GM18858 (cell line): Measurements from ENCODE around the gene GDF2.

Experiments used
- ATAC-seq: cut with Tn5 transposase; IDR thresholded peaks from one replicate; pipeline ENCODE4 v1.9.1; 2021; ENCODE audit not compliant: unreplicated experiment

GDF2 gene

DNA sequence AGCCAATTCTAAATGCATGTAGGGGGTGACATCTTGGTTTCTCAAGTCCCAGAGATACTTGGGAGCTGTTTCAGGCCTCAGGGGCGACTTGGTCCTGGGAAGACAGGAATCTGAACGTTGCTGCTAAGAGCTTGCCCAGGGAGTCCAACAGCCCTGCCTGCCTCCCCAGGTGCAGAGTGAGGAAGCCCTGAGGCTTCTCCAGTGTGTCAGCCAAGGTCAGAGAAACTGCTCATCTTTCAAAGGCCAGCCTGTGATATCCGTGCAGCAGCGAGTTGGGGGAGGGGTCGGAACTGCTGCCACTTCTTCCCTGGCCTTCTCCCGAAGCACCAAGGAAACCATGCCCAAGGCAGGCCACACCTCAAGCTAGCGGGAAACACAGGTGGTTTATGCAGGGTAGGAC is 9.7 kb downstream of the GDF2 start:
- no peak for ATAC-seq

DNA sequence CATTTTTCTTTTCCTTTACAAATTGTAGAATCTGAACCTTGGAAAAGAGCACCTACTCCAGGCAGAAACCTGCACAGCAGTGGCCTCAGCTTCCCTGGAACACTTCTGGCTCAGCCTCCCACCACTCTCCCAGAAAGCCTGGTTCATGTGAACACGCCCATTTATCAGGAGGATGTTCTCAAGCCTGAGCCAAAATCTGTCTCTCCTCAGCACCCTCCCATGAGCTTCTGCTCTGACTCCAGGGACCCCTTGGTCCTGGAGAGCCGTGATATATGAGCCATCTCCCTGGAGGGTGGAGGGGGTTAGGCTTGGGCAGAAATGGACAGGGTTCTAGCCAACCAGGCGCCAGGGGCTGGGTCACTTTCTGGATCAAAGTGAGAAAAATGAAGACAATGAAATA is 10.1 kb downstream of the GDF2 start:
- no peak for ATAC-seq

DNA sequence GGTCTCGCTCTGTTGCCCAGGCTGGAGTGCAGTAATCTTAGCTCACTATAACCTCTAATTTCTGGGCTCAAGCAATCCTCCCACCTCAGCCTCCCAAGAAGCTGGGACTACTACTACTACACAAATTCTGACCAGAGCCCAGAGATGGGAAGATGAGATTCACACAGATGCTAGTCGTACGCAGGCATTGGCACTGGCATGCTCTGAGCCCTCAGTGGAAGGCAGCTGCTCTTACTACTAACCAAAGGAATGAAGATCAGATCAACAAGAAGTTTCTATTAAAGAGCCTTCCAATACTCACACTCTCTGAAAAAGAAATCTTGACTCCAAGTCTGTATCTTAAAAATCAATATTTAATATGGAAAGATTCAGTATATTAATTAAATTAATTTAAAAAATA is 10.7 kb downstream of the GDF2 start:
- no peak for ATAC-seq

DNA sequence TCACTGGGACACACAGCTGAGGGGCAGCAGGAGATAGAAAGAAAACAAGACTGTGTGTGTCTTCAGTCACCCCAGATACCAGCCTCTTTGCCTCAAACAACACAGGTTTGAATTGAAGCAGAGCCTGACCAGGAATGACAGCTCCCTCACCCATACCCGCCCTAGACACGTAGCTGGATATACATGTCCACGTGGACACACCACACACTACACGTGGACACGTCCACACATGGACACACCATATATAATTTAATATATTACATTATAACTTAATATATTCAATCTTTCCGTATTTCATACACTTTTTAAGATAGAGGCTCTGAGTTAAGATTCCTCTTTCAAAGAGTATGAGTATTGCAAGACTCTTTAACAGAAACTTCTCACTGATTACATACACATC is 11.3 kb downstream of the GDF2 start:
- no peak for ATAC-seq

DNA sequence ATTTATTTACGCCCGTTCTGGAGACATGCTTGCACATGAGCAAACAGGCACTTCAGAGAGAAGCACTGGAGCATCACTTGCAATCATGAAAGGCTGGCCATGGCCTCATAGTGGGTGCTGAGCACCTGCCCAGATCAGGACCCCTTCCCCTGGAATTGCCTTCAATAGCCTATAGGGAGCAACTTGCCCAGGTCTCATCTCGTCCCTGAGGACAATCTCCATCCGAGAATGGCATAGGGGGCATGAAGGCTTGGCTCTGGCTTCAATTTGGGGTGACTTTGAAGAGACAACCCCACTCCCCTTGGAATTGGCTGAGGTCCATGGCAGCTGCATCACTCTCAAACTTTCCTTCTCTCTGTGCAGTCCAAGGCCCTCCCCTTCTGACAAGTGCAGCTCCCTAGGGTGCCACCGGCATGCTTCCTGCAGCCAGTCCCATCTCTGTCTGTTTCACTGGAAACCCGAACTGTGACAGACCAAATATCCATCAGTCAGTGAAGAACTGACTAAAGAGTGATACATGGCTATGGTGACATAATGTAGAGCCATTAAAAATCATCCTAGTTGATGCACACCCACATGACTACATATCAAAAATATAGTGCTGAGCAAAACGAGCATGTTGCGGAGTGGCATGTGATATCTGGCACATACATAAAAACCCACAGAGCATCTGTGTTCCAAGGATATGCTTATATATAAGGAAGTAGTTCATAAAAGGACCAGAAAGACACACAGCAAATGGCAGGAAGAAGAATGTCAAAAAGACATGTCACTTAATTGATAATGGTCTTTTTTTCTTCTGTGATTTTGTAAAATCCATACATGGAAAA is 12.4 kb downstream of the GDF2 start:
- ATAC-seq: no peak

DNA sequence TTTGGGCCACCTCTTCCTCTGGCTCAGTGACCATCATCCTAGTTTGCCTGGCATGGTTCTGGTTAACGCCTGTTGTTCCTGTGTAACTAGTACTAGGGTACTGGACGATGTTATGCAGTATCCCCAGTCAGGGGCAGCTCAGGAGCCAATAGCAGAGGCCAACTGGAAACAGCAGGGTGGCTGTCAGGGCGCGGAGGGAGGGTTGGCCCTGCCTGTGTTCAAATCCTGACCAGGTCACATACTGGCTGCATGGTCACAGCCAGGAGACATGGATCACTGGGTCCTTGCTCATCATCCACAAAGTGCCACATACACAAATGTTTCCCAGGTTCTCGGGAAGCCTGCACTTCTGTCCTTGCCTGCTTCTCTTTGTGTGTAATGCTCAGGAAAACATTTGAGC is 13.7 kb downstream of the GDF2 start:
- no peak for ATAC-seq

DNA sequence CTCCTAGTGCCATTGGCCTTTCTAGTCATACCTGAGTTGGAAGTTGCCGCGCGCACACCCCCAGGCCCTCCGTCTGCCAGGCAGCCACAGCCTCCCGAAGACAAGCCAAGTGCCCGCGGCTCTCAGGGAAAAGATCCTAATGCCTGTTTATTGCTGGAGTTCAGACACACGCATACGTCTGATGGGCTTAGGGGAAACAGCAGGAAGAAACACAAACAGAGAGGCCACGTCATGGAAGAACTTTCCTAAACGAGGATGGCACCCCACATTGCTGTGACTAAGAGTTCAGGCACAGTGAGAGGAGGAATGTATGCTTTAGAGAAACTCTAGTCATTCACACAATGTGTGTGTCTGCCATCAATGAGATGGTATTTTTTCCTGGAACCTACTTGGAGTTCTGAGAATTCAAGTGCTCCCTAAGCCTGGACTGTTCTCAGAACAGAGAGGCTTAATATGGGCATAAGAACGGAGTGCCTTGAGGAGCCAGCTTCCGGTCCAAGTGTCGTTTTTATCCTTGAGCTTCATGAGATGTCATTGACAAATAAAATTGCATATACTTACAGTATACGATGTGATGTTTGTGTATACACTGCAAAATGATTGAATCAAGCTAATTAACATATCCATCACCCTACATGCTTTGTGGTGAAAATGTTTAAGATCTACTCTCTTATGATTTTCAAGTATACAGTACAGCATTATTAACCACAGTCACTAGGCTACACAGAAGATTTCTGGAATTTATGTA is 14.3 kb downstream of the GDF2 start:
- ATAC-seq: no peak

DNA sequence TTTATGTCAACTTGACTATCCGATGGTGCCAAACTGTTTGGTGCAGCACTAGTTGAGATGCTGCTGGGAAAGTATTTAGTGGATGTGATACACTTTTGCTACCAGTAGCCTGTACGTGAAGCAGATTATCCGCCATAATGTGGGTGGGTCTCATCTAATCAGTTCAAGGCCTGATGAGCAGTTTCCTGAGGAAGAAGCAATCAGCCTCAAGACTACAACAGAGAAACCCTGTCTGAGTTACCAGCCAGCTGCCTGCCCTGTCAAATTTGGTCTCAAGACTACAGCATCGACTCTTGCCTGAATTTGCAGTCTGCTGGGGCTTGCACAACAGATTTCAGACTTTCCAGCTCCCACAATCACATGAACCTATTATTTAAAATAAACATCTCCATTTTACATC is 15.1 kb downstream of the GDF2 start:
- ATAC-seq: no peak

DNA sequence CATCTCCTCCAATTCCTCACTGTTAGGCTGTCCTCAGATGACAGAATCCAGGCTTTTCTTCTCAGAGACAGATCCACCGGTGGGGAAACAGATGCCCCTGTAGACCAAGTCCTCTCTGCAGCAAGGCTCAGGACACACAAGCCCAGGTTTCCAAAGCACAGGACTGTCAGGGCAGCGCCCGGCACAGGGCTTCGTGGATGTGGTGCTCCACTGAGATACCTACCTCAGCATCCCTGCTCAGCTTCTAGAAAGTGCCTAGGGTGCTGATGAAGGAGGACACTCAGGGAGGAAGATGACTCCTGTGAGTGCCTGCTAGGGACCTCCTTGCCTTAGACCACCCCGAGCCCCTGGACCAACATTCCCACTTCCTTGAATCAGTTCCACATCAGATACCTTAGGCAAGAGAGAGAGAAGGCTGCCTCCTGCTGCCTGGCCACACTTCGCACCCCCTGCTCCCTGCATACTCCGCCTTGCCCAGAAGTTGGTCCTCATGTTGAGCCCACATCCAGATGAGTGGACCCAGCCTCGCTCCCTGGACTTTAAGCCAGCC is 17.0 kb downstream of the GDF2 start:
- no peak for ATAC-seq

DNA sequence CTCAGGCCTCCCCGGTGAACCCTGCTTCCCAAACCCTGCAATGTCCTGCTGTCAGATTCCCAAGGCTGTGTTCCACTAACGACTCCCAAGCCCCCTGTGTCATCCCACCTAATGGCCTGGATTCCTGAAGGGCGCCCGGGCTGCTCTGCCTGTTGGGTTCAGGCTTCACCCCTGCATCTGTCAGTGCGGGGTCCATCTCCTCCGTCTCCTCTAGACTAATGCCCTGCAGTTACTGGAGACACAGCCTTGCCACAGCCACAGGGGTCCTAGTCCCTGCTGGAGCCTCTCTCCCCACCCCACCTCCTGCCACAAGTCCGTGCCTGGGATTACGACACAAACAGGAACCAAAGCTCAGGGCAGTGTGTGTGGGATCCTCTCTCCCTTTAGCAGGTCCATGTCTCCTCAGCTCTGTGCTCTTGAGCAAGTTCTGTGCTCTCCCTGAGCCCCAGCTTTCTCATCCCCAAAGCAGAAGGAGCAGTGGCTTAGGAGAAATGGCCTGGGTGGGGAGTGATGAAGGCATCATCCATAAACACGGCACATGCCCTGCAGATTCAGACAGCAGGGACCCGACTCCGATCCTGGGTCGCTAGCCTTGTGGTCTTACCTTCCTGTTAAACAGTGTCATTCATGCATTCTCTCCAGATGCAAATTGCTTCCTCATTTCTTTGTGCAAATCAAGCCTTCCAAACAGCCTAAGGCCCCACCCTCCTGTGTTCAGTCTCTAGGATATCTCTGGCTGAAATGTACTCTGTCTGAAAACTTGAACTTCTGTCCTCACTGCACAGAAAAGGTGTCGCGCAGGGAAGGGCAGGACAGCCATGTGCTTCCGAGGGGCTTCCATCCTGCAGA is 17.7 kb downstream of the GDF2 start:
- no peak for ATAC-seq

DNA sequence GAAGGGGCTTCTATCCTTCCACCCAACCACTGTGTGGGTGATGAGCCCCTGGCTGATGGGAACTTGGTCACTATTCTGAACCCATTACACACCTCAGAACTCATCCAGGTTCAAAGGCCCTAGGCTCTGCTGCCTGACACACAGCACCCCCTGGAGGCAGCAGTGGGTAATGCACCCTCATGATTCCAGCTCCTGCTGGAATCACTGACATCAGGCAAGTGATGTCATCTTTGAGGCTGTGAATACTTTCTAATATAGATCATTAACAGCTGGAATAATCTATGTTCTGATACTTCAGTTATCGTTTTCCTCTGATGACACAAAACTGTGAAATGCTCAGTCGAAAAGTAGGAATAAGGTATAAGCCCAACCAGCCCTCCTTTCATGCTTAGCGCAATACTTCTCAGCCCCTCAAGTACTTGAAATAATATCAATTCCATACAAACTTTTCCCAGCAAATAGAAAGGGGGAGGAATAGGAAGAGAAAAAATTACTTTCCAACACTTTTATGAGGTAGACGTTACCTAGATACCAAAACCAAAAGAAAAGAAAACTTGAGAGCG is 18.4 kb downstream of the GDF2 start:
- ATAC-seq: no peak

DNA sequence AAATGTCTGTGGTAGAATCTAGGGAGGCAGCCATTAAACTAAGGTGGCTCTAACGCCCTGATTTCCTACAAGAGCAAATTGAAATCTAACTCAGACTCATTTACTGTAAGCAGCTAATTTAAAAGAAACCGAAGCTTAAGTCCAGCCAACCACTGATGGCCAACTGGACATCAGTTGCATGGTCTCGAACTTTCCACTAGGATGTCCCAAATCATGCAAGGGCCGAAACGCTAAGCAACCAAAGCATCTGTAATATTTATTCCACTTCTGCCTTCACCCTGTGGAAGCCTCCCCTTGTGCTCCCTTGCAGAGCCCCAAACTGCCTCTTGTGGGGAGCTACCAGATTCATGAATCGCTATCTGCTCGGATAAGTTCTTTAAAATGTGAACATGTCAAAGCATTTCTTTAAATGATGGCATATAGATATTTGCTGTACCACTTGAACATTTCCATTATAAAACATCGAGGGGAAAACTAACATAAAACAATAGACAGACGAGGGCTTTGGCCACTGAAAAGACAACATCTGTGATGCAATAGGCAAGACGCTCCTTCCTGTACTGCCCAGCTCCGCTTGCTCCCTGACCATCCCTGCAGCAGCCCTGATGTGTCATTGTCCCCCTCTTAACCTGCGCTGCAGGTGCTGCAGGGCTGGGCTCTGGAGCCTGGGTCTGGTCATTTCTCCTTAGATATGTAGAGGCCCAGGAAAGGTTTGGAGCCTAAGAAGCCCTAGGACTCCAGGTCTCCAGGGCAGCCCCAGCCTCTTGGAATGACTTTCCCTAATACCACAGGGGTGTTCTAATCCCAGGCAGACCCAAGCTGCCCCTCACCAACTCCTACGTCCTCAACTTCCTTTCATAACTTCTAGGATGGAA is 23.0 kb downstream of the GDF2 start:
- ATAC-seq: no peak

DNA sequence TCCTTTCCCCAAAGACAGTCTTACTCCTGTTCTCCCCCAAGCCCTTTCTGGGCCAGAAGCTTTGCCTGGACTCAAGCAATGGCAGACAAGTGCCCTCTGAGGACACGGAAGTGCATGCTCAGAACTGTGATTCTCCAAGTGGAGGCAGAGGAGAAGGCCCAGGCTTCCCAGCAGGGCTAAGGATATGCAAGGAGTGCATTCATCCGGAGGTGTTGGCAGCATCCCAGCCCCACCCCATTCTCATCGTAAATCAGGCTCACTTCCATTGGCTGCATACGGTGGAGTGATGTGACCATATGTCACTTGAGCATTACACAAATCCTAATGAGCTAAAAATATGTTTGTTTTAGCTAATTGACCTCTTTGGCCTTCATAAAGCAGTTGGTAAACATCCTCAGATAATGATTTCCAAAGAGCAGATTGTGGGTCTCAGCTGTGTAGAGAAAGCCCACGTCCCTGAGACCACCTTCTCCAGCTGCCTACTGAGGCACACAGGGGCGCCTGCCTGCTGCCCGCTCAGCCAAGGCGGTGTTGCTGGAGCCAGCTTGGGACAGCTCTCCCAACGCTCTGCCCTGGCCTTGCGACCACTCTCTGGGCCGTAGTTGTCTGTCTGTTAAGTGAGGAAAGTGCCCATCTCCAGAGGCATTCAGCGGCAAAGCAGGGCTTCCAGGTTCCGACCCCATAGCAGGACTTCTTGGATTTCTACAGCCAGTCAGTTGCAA is 24.5 kb downstream of the GDF2 start:
- no peak for ATAC-seq

DNA sequence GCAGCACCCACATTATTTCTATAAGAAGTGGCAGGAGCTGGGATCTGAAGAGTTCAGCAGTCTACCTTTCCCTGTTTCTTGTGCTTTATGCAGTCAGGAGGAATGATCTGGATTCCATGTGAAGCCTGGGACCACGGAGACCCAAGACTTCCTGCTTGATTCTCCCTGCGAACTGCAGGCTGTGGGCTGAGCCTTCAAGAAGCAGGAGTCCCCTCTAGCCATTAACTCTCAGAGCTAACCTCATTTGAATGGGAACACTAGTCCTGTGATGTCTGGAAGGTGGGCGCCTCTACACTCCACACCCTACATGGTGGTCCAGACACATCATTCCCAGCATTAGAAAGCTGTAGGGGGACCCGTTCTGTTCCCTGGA is 25.0 kb downstream of the GDF2 start:
- ATAC-seq: no peak

DNA sequence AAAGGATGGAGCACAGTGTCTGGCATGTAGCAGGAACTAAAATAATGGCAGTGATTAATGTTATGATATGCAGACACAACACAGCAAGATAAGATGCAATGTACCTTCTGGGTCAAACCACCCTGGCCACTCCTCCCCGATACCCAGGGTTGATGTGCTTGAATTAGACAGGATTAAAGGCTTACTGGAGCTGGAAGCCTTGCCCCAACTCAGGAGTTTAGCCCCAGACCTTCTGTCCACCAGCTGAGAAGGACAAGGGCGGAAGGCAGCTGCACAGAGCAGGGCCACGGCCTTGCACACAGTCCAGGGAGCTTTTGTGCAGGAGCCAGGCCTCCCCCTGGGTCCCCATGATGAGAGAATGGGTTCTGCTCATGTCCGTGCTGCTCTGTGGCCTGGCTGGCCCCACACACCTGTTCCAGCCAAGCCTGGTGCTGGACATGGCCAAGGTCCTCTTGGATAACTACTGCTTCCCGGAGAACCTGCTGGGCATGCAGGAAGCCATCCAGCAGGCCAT is 25.9 kb downstream of the GDF2 start, which contains the start of gene RBP3:
TSS of gene RBP3 (plus strand) at position 226 of the 514 bp plus-strand sequence. CDS start at position 348, 122 bp downstream.
- no peak for ATAC-seq

DNA sequence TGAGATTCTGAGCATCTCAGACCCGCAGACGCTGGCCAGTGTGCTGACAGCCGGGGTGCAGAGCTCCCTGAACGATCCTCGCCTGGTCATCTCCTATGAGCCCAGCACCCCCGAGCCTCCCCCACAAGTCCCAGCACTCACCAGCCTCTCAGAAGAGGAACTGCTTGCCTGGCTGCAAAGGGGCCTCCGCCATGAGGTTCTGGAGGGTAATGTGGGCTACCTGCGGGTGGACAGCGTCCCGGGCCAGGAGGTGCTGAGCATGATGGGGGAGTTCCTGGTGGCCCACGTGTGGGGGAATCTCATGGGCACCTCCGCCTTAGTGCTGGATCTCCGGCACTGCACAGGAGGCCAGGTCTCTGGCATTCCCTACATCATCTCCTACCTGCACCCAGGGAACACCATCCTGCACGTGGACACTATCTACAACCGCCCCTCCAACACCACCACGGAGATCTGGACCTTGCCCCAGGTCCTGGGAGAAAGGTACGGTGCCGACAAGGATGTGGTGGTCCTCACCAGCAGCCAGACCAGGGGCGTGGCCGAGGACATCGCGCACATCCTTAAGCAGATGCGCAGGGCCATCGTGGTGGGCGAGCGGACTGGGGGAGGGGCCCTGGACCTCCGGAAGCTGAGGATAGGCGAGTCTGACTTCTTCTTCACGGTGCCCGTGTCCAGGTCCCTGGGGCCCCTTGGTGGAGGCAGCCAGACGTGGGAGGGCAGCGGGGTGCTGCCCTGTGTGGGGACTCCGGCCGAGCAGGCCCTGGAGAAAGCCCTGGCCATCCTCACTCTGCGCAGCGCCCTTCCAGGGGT is 26.6 kb downstream of the GDF2 start:
- no peak for ATAC-seq

DNA sequence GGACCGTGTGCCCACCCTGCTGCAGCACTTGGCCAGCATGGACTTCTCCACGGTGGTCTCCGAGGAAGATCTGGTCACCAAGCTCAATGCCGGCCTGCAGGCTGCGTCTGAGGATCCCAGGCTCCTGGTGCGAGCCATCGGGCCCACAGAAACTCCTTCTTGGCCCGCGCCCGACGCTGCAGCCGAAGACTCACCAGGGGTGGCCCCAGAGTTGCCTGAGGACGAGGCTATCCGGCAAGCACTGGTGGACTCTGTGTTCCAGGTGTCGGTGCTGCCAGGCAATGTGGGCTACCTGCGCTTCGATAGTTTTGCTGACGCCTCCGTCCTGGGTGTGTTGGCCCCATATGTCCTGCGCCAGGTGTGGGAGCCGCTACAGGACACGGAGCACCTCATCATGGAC is 27.3 kb downstream of the GDF2 start:
- ATAC-seq: no peak

DNA sequence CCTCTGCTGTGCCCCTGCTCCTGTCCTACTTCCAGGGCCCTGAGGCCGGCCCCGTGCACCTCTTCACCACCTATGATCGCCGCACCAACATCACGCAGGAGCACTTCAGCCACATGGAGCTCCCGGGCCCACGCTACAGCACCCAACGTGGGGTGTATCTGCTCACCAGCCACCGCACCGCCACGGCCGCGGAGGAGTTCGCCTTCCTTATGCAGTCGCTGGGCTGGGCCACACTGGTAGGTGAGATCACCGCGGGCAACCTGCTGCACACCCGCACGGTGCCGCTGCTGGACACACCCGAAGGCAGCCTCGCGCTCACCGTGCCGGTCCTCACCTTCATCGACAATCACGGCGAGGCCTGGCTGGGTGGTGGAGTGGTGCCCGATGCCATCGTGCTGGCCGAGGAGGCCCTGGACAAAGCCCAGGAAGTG is 27.7 kb downstream of the GDF2 start:
- ATAC-seq: no peak
